Measurements from ENCODE around the gene CHD1.

GRCh38 chr5:98933445-98934072, 4.8 kb upstream of the CHD1 start:
- TF ChIP-seq POLR2A (IDR thresholded peaks at IDR 0.05; ENCODE audit: low read depth, low read length) (no peak; the same call in 1 of the 2 replicates), TAF1 (IDR thresholded peaks at IDR 0.05; ENCODE audit: borderline replicate concordance, low read depth, low read length) (no peak)
